Measurements from ENCODE around the gene INTS11.

Gene INTS11

GRCh38 chr1:1282998-1283397 lies 41.5 kb downstream of the INTS11 start:
- peak; percentile 55 to 74 (median 61) for DNase-seq

GRCh38 chr1:1281533-1282321 lies 42.7 kb downstream of the INTS11 start:
- peak; percentile 67 to 85 (median 73) for DNase-seq

GRCh38 chr1:1280782-1281481 lies 43.5 kb downstream of the INTS11 start:
- DNase-seq, result no peak

GRCh38 chr1:1279028-1279427 lies 45.4 kb downstream of the INTS11 start:
- no peak for DNase-seq

- DNase-seq, result no peak
These were observed 45.8 kb downstream of the INTS11 start for GRCh38 chr1:1278620-1279019.

GRCh38 chr1:1275836-1276235 lies 48.6 kb downstream of the INTS11 start:
- no peak for DNase-seq

GRCh38 chr1:1274931-1275431 lies 49.5 kb downstream of the INTS11 start:
- DNase-seq, result no peak

- no peak for DNase-seq
These were observed 50.0 kb downstream of the INTS11 start for GRCh38 chr1:1274299-1274930.

GRCh38 chr1:1273512-1274298 lies 50.8 kb downstream of the INTS11 start, which contains the start of gene UBE2J2:
Gene UBE2J2, minus strand, starts transcription at chr1:1273854. Its CDS starts 5,862 bp downstream, at chr1:1267992.
- peak; percentile 92 to 97 (median 96) for DNase-seq

- DNase-seq, result peak; percentile 31 to 63 (median 48)
These were observed 51.3 kb downstream of the INTS11 start for GRCh38 chr1:1273209-1273511.

- DNase-seq, result no peak
These were observed 51.9 kb downstream of the INTS11 start for GRCh38 chr1:1272341-1273208.

- DNase-seq, result peak in 1 of 3 donors; percentile 29
These were observed 53.6 kb downstream of the INTS11 start for GRCh38 chr1:1270813-1271212.

GRCh38 chr1:1268284-1268682 lies 56.2 kb downstream of the INTS11 start:
- DNase-seq, result no peak

GRCh38 chr1:1267488-1268283 lies 56.8 kb downstream of the INTS11 start:
- DNase-seq, result no peak

GRCh38 chr1:1264868-1265272 lies 59.6 kb downstream of the INTS11 start:
- DNase-seq, result peak in 2 of 3 donors; percentile 14 to 27

GRCh38 chr1:1264026-1264425 lies 60.4 kb downstream of the INTS11 start:
- DNase-seq, result no peak

- DNase-seq, result no peak
These were observed 61.7 kb downstream of the INTS11 start for GRCh38 chr1:1262758-1263157.

GRCh38 chr1:1262071-1262470 lies 62.4 kb downstream of the INTS11 start:
- no peak for DNase-seq

Measured in suppressor macrophage treated with lipopolysaccharide for 1 hour (primary cell).